NCI-H82 (cell line): Measurements from ENCODE around the gene TMEM229B.

Experiments used
- DNase-seq: peaks from one replicate; lab custom pipeline; 2025; lab: John Stamatoyannopoulos, UW

TMEM229B gene

DNA sequence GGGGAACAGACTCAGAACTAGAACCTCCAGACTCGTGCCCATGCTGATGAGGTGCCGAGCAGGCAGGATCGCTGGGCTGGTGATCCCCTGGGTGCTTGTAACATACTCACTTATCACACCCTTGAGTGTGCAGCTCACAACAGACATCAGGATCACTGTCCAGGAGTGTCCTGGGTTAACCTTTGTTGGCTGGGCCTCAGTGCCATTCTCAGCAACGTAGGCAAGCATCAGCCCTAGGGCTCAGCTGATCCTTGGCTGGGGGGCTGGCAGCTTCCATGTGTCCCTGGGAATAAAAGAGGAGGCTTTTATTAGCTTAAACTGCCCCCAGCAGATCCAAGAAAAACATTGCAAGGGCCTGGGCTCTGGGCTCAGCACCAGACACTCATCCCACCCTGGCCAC is 1.6 kb downstream of the TMEM229B start:
- DNase-seq: no peak

DNA sequence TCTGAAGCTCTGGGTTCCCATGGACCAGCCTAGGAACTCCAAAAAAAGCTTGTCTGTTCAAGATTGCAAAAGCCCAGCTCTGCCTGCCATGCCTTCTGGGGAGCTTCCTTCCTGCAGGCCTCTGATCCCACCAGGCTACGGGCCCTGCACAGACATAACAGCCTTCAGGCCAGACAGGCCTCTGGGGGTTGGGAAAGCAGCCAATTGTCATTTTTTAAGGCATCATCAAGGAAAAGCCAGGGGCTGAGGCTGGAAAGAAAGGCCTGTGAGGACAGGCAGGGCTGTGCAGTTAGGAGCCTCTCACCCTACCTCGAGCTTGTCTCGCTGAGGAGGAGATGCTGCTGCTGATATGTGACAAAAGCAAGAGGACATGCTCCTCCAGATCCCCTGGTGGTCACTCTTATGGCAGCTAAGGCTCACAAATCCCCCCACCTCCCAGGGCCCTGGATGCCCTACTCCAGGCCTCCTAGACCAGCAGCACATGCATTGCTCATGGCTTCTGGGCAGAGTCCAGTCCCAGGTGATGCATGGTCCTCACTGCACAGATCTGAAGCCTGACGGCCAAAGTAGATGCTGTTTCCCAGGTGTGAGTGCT is 2.9 kb downstream of the TMEM229B start:
- no peak for DNase-seq

DNA sequence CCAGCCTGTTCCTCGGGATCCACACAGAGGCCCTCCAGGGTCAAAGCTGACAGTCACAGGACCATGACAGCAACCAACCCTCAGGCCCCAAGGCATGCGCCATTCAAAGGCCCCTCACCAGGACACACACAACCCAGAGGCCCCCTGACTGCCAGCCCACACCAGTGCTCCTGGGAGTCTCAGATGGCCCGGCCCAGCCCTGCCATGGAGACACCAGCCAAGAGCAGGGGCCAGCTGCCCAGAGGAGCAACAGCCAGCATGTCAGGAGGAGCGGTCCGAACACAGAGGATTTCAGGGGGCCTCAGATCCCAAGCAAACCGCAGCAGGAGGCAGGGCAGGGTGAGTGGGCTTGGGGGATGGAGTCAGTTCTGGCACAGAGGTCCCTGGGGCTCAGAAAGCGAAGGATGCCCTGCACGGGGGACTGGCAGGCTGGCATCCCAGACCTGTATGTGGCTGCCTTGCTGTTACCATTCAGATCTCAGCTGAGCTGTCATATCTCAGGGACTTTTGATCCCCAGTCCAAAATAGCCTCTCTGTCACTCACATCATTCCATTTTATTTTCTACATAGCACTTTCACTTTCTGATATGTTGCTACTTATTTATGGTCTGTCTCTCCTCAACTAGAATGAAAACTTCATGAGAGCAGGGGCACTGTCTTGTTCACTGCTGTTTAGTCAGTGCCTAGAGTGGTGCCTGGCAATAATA is 4.8 kb downstream of the TMEM229B start:
- no peak for DNase-seq

DNA sequence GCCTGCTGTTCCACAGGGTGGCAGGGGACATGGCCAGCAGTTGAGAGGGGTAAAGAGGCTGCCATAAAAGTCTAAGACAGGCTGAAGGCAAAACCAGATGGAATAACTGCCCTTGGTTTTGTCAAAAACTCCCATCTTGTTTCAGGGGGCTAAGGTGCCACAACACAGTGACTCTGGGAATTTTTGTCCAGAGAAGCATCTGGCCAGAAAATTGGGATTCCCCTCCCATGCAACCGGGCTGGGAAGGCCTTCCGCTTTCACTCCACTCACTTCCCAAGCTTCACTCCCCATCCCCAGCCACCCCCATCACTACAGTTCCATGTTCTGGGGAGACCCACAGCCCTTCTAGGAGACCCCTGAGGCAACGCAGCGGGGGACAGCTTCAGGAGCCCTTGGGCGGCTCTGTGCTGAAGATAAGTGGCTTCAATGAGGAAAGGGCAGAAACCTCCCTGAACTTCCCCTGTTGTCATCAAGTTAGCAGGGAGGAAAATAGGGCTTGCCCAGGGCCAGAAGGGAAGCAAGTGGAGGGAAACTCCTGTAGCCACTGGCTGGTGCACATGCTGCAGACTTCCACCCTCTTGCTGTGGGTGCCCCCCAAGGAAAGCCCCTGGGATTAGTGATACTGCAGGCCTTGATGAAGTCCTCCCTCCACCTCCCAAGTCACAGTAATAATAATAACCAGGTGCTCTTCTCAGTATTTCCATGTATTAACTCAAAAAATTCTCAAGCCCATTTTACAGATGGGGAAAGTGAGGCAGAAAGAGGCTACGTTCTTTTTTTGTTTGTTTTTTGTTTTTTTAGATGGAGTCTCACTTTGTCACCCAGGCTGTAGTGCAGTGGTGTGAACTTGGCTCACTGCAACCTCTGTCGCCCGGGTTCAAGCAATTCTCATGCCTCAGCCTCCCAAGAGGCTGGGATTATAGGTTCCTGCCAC is 6.0 kb downstream of the TMEM229B start:
- no peak for DNase-seq

DNA sequence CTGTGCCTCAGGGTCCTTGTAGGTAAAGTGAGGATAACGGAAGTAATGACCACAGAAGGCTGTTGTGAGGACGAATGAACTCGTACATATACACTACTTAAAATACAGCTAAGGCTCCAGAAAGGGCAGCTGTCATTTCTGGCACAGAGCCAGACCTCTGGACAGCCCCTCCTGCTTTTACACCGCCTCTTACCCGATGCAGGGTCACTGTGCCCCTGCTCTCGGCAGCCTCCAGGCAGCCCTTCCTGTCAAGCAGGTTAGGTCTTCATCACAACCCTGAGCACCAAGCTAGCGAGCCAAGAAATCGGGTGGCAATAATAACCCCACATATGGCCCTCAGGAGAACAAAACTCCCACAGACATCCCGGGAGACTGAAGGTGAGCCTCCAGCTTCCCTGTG is 8.5 kb downstream of the TMEM229B start:
- DNase-seq: peak; percentile 81

DNA sequence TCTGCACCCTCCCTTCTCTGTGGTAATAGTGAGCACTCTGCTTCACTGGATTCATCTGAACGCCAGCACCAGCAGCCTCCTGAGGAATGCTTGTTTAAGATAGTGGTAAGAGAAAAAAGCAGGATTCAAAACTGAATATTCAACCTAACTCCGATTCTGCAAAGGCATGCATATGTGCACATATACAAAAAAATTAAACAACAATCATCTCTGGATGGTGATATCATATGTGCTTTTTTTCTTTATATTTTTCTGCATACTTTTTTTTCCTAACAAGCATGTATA is 9.8 kb downstream of the TMEM229B start:
- no peak for DNase-seq

DNA sequence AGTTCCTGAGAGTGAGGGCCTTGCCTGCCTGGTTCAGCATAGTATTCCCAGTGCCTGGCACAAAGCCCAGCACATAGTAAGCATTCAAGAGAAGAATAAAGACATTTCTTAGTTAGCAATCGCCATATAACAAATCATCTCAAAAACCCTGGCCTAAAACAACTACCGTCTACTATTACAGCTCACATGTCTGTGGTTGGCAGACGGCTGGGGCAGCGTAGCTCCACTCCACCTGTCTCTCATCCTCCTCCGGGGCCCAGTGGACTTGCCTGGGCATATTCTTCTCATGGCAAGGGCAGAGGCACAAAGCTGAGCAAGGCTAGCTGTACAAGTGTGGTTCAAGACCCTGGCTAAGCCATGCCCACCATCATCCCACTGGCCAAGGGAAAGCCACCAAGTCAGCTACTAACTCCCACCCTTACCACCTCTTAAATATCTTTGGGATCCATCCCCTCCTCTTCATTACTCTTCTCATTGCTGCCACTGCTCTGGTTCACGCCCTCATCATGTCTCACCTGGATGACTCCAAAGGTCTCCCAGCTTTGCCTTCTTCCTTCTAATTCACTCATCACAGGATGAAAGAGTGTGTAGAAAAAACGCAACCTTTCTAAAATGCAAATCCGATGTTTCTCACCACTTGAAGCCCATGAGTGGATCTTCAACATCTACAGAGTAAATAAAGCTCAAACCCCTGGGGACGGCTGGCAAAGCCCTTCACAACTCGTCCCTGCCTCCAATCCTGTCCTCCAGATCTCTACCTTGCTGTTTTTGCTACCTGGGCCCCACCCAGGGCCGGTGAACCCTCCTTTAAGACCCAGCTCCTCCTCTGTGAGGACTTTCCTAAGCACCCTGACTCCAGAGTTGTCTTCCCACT is 10.4 kb downstream of the TMEM229B start:
- no peak for DNase-seq

DNA sequence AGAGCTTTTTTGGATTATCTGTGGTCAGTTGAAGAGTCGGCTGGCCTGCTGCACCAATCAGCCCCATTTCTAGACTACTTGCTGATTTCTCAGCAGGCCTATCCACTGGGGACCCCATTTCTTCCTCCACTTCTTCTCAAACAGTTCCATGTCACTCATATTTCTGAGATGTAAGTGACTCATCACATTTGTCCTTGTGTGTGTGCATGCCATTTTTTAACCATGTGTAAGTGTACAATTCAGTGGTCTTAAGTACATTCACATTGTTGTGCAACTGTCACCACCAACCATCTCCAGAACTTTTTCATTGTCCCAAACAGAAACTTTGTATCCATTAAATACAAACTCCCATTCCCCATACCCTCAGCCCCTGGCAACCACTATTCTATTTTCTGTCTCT is 14.2 kb downstream of the TMEM229B start:
- no peak for DNase-seq

DNA sequence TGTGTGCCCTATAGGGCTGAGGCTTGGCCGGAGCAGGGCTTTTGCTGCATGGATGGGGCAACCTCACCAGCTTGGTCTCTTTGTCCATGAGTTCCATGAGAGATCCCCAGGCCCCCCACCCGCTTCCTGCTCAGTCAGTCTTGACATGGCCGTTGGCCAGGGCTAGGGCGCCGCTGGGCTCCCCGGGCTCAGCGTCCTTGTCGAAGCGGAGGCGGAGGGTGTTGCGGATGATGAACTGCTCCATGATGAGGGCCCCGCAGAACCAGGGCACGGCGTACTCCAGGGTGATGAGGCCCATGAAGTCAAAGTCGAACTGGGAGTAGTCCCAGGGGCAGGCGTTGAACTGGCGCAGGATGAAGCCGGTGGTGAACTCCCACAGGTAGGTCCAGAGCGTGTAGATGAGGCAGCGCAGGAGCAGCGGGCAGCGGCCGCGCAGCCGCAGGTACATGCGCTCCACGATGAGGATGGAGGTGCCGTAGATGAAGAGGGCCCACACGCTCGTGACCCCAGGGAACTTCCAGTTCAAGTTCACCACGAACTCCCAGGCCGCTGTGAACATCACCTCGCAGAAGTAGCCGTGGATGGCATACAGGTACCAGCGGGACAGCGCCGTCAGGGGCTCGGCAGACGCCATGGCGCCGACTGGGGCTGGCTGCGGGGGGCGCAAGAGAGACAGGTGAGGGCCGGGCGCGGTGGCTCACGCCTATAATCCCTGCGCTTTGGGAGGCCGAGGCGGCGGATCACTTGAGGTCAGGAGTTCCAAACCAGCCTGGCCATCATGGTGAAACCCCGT is 15.0 kb downstream of the TMEM229B start:
- no peak for DNase-seq

DNA sequence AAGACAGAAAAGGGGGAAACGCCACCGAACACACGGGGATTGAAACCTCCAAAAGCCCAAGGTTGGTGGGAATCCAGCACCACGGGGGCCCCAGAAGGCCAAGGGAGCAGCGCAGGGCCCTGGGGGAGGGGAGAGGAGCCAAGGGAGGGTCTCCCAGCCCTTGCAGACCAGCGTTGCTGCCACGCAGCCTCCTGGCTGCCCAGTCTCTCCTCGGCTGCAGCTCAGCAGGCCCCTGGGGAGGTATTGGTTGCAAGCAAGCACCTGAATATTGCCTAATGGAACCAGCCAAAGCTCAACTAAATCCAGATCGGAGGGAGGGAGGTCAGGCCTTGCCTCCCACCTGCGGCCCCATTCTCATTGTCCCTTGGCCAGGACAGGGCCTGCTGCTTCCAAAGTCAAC is 15.8 kb downstream of the TMEM229B start:
- no peak for DNase-seq

DNA sequence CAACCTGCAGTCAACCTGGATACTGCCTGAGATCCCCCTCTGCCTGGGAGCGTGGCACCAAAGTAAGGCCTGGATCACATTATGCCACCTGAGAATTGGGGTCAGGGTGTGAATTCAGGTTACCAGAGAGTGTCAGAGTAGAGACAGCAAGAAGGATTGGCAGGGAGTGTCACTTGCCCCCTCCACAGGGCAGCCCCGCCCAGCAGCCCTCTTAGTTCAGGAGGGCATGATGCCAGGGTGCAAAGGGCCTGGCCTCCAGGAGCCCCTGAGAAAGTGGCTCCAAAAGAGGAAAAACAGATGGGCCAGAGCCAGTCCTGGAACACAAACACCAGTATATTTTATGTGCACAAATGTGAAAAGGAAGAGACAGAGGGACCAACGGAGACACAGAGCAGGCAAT is 18.6 kb downstream of the TMEM229B start:
- DNase-seq: no peak

DNA sequence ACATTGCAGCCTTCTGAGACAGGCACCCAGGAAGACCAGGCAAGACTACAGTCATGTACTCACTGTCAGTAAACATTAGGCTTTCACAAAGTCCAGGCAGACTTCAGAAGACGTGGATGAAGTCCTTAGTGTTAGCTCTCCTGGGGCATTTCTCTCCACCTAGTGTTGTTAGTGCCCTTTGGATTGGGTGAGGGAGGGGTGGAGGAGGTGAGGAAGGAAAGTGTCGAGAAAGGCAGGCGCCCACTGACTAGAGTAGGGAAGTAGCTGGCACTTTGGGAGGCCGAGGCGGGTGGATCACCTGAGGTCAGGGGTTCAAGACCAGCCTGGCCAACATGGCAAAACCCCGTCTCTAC is 20.2 kb downstream of the TMEM229B start:
- no peak for DNase-seq

DNA sequence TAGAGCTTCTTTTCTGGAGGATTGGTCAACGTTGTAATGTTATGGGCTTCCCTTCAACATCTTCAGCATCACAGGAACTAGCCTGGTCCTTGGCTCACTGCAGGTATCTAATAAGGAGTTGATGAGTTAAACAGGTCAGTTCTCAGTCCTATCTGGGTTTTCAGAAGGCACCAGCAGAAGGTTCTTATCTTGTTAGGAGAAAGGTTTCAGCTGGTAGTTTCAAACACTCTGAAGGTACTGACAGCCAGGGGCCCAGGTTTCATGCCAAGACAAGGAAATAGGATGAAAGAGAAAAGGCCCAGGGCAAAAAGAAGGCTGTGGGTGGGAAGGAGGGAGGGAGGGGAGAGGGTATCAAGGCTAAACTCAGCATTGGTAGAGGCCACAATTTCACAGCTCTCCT is 21.4 kb downstream of the TMEM229B start:
- DNase-seq: no peak

DNA sequence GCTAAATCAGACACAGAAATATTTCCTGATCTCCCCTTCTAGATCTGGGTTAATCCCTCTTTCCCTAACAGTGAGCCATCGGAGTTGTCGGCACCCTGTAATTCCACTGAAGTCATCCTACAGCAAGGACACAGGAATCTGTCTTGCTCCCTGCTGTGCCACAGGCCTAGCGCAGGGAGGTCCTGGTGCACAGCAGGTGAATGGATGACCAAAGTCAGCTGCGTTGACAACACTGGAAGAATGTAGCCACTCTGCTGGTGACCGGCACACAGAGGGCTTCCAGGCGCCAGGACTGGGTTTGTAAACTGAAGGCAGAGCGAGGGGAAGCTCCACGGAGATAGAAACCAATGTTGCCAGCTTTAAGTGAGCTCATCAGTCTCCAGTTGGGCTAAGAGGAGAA is 23.6 kb downstream of the TMEM229B start:
- peak; percentile 10 for DNase-seq

DNA sequence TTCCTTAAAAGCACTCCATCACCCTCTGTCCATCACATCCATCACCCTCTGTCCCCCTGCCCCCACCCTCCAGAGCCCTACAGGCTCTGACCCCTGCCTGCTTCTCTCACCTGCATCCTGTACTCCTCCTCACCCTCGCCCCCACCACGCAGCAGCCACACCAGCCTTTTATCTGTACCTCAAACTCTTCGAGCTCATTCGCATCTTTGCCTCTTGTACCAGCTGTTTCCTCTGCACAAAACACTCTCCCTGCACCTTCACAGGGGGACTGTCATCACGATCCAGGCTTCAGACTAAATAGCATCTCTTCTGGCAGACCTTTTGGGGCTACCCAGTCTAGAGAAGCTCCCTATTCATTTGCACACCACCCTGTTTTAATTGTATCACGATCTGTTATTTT is 24.1 kb downstream of the TMEM229B start:
- DNase-seq: no peak

DNA sequence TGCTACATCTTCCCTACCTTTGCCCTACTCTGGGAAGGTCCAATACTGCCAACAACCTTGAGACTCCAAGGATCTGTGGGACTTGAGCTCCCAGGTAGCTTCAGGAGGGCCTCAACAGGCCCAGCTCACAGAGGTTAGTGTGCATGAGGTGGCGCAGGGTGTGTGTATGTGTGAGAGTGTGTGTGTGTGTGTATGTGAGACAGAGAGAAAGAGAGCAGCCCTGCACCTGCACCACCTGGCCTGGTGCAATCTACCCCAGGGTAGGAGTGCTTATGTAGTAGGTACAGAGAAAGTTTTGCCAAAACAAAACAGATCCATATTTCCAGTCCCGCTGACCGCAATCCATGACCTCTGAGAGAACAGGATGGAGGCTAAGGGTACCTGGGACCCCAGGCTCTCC is 24.6 kb downstream of the TMEM229B start:
- no peak for DNase-seq

DNA sequence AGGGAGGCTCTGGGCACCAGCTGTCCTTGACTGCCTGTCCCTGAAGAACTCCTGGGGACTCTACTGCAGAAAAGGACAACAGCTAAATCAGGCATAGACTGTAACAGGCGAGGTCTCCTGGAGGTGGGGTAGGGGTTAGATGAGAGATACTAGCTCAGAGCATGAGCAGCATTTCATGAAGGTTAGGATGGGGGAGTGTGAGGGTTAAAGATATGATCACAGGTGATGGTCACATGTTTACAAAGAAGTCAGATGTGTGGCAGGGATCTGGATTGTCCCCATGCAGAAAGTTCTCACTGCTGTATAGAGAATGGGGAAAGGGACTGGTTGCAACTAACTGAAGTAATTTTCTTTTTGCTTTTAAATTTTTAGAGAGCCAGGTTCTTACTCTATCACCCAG is 26.5 kb downstream of the TMEM229B start:
- DNase-seq: no peak

DNA sequence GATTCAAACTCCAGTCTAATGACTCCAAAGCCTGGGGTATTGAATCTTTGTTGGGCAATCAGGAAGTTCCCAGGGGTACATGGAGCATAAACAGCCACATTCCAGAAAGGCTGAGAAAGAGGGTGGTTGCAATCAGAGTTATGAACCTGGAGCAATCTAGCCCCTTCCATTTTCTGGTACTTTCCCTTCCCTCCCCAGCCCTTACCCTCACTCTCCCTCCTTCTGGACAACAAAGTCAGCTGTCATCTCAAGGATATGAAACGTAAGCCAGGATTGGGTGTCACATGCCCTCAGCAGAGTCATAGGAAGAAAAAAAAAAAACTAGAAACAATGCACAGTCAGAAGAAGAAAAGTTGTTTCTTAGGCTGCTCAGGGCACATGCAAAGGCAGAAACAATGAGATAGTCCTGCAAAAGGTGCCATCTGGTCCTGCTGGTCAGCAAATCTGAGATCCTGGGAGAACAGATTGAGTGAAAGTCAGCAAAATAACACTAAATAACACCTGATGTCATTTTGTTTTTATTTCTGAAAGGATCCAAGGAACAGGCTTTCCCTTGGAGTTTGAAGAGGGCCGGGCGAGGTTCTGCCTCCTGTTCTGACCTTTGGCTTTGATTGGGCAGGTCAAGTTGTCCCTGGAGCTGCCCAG is 27.1 kb downstream of the TMEM229B start:
- DNase-seq: no peak

DNA sequence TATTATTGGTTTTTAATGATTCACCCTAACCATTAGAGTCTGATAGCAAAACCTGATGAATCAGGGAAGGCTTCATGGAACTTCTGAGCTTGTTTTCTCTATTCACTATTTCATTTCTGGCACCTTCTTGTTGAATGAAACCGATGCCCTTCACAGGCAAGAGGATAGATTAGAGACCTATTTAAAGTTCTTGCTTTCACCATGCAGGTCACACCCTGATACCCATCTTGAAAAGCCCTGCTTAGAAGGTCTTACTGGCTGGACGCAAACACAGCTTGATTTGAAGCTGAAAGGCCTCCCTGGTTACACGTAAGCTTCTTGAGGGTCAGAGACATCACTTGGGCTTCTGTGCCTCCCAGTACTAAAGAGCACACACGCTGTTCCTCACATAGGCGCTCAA is 29.2 kb downstream of the TMEM229B start:
- no peak for DNase-seq

DNA sequence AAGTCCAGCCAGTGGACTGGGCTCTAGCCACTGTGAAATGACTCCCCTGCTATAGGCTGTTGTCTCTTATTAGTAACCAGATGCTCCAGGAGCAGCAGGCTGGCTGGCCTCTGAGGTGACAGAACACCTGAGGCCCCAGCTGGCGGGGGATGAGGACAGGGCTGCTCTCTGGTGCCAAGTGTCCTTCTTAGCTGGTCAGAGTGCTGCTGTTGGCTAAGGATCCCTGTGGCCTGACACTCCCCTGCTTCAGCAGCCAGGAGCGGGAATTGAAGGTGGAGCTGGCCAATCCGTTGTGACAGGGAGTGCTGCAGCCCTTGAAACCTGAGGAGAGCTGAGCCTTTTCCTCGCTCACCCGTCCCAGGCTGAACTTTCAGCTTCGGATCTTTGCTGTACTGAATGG is 30.7 kb downstream of the TMEM229B start:
- peak; percentile 28 for DNase-seq

DNA sequence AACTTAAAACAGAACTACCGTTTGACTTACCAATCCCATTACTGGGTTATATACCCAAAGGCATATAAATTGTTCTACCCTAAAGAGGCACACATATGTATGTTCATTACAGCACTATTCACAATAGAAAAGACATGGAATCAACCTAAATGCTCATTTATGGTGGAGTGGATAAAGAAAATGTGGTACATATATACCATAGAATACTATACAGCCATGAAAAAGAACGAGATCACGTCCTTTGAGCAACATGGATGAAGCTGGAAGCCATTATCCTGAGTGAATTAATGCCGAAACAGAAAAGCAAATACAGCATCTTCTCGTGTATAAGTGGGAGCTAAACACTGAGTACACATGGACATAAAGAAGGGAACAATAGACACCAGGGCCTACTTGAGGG is 31.8 kb downstream of the TMEM229B start:
- no peak for DNase-seq
